Measurements from ENCODE around the gene GUSB. TPM values are rescaled to one million over a fixed set of nuclear protein-coding genes. Genes with fewer than 3 reads are reported as not detected.
"Not testable (repeated sequence)": the region's sequence is repeated elsewhere in the genome, so short reads cannot be mapped to it uniquely, and the experiment has no call there.

The GUSB gene
- 19.9 and 20.8 TPM in 2 replicates for total RNA-seq
- 33.0 TPM for polyA plus RNA-seq (2012)

GRCh38 chr7:65981965-65982792 lies at the start of gene GUSB:
TSS of gene GUSB (minus strand) at chr7:65982213. CDS start at chr7:65982183, 30 bp downstream.
- peak; percentile 94 for DNase-seq (ENCODE audit: low read depth)

GRCh38 chr7:66028342-66028741 lies 46.3 kb upstream of the GUSB start:
- not testable (repeated sequence) for DNase-seq (ENCODE audit: low read depth)

DNA sequence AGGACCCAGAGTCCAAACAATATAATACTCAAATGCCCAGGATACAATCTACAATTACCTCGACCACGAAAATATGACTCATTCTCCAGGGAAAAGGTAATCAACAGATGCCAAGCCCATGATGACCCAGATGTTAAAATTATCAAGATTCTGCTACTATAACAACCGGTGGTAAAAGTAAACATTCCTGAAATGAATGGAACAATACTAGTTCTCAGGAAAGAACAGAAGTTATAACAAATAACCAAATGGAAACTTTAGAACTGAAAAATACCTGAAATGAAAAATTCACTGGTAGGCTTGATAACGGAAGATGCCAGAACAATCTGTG lies 34.1 kb upstream of the GUSB start:
- peak; percentile 42 for DNase-seq (ENCODE audit: low read depth)

- no peak for DNase-seq (ENCODE audit: low read depth)
Measured at GRCh38 chr7:66015440-66016130, 33.6 kb upstream of the GUSB start.

- peak; percentile 69 for DNase-seq (ENCODE audit: low read depth)
Measured at GRCh38 chr7:66013938-66014337, 31.9 kb upstream of the GUSB start.

- DNase-seq (ENCODE audit: low read depth), result peak; percentile 45
Measured at GRCh38 chr7:66007232-66007631, 25.2 kb upstream of the GUSB start.

DNA sequence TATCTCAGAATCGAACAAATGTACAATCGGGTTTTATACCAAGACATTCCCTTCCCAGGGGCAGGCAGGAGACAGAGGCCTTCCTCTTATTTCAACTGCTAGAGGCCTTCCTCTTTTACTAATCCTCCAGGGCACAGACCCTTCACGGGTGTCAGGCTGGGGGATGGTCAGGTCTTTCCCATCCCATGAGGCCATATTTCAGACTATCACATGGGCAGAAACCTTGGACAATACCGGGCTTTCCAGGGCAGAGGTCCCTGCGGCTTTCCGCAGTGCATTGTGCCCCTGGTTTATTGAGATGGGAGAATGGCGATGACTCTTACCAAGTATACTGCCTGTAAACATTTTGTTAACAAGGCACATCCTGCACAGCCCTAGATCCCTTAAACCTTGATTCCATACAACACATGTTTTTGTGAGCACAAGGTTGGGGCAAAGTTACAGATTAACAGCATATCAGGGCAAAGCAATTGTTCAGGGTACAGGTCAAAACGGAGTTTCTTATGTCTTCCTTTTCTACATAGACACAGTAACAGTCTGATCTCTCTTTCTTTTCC lies 23.2 kb upstream of the GUSB start:
- DNase-seq (ENCODE audit: low read depth), result not testable (repeated sequence)

- DNase-seq (ENCODE audit: low read depth), result not testable (repeated sequence)
Measured at GRCh38 chr7:66000823-66001417, 18.9 kb upstream of the GUSB start.

DNA sequence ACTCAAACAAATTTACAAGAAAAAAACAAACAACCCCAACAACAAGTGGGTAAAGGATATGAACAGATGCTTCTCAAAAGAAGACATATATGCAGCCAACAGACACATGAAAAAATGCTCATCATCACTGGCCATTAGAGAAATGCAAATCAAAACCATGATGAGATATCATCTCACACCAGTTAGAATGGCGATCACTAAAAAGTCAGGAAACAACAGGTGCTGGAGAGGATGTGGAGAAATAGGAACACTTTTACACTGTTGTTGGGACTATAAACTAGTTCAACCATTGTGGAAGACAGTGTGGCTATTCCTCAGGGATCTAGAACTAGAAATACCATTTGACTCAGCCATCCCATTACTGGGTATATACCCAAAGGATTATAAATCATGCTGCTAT lies 13.0 kb upstream of the GUSB start:
- DNase-seq (ENCODE audit: low read depth), result not testable (repeated sequence)

DNA sequence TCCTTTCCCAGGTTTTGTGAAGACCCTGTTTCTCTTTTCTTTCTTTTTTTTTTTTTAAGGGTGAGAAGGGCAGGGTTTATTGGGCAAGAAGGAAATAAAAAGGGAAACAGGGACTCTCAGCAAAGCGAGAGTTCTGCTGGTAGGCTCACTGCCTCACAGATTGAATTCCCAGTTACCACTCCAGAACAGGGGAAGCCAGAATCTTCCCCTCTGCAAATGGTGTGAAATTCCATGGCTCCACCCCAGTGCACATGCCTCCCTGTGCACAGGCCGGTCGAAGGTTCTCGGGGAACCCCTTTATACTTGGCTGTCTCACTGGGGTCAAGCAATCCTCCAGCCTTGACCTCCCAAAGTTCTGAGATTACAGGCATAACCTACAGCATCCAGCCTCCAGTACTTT lies 10.5 kb upstream of the GUSB start:
- no peak for DNase-seq (ENCODE audit: low read depth)

GRCh38 chr7:65991829-65992228 lies 9.8 kb upstream of the GUSB start:
- DNase-seq (ENCODE audit: low read depth), result not testable (repeated sequence)

DNA sequence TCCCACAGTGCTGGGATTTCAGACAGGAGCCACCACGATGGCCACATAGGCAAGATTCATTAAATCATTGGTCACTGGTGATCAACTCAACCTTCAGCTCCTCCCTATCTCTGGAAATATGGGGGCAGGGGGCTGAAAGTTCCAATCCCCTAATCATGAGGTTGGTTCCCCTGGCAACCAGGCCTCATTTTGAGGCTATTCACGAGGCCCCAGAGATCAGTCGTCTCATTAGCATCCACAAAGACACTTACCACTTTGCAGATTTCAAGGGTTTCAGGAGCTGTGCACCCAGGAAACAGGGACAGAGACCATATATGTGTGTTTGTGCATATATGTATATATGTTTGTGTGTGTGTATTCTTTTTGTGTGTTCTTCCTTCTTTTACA lies 7.7 kb upstream of the GUSB start:
- DNase-seq (ENCODE audit: low read depth), result no peak

DNA sequence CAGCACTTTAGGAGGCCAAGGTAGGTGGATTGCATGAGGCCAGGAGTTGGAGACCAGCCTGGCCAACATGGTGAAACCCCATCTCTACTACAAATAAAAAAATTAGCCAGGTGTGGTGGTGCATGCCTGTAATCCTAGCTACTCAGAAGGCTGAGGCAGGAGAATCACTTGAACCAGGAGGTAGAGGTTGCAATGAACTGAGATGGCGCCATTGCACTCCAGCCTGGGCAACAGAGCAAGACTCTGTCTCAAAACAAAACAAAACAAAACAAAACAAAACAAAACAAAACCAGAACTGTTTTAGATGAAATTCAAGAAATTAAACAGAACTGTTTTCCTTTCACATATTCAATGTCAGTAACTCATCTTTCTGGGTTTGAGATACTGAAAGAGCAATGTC lies 6.5 kb upstream of the GUSB start:
- not testable (repeated sequence) for DNase-seq (ENCODE audit: low read depth)

DNA sequence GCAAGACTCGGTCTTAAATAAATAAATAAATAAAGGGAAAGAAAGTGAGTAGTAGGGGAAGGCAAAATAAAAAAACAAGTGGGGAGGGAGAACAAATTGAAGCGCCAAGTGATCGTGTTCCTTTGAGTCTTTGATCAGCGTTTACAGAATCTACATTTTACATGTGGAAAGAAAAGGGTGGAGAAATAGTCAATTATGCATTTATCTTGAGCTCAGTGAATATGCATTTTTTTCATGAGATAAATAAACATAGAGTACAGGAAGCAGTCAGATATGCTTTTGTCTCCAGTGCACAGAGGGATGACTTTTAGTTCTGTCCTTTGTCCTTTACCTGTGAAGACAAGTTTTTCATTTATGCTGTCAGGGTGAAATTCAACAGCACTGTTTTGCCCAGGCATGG lies 6.1 kb upstream of the GUSB start:
- no peak for DNase-seq (ENCODE audit: low read depth)

DNA sequence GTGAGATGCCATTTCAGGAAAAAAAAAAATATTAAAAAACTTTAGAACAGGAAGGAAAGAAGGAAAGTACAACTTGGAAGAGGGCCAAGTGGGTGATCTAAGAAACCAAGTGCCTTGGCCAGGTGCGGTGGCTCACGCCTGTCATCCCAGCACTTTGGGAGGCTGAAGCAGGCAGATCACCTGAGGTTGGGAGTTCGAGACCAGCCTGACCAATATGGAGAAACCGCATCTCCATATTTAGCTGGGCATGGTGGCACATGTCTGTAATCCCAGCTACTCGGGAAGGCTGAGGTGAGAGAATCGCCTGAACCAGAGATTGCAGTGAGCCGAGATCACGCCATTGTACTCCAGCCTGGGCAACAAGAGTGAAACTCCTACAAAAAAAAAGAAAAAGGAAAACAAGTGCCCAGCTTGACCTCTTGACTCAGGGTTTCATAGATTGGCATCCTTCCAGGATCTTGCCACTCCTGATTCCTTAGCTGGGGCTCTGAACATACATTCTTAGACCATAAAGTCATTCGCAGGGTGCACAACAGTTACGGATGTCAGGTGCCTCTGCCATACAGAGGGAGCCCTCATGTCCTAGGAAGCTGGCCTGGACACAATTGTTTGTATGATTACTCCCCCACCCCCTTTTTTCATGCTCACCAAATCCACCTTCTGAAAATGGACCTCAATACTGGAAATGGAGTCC lies 2.1 kb upstream of the GUSB start:
- peak; percentile 12 for DNase-seq (ENCODE audit: low read depth)

DNA sequence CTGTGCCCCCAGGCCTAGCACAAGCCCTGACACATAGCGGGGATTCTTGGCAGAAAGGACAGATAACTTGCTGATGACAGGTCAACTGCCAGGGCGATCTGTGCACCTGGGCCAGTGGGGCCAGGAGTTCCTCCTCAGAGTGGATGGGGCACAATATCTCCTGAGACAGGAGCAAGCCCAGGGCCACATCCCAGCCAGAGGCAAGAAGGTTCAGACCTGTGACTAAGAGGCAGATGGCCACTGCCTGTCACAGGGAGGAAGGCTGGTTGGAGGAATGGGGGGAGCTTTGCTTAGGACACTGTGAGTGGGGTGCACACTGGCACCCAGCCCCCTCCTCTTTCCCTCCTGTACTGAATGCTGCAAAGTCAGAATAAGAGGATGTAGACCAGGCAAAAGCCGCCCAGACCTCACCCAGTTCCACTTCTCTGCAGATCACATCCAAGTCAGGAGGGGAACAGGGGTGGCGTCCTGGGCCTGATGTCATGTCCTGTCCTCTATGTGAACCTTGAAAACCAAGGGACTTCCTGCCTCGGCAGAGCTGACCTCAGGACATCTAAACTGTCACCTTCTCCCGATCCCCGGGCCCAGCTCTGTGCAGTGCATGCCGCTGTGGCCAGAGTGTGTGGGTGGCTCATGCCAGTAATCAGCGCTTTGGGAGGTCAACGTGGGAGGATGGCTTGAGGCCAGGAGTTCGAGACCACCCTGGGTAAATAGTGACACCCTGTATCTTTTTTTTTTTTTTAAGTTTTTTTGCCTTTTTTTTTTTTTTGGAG lies 1.3 kb downstream of the GUSB start:
- DNase-seq (ENCODE audit: low read depth), result no peak

- no peak for DNase-seq (ENCODE audit: low read depth)
Measured at GRCh38 chr7:65979583-65980477, 2.2 kb downstream of the GUSB start.

GRCh38 chr7:65978891-65979582 lies 3.0 kb downstream of the GUSB start:
- DNase-seq (ENCODE audit: low read depth), result no peak

DNA sequence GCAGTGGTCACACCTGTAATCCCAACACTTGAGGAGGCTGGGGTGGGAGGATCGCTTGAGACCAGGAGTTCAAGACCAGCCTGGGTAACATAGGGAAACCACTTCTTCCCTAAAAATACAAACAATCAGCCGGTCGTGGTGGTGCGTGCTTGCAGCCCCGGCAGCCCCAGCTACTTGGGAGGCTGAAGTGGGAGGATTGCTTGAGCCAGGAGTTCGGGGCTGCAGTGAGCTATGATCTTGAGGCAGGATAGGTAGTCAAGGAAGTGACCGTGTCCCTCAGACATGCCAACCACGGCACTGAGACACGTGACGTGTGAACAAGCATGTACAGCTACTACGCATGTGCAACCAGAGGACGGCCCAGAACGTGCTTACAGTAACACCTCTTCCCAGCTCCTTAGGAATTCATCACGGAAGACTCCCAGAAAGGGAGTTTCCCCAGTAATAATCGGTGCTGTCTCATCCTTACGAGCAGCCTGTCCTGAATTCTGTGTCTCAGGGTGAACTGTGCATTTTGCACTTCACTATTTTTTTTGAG lies 5.3 kb downstream of the GUSB start:
- no peak for DNase-seq (ENCODE audit: low read depth)
